ENCODE results near the gene FSTL1.
"Not testable (repeated sequence)": the region's sequence is repeated elsewhere in the genome, so short reads cannot be mapped to it uniquely, and the experiment has no call there.

The FSTL1 gene

GRCh38 chr3:120410541-120410940, 40.3 kb downstream of the FSTL1 start:
- no peak for FAIRE-seq

DNA sequence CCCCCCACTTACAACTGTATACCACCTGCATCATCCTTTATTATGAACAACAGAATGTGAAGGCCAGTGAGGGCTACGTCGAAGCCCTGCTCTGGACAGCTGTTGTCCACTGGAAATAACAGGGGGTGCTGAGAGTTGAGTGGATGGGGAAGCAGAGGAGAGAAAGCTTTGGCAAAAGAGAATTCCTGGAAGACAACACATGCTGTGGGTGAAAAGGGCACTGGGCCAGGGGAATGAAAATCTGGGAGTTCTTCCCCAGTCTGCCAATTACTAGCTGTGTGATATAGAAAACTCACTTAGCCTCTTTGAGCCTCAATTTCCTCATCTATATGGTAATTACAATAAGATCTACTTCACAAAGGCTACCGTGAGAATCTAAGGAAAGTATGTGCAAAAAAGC, 40.7 kb downstream of the FSTL1 start:
- no peak for FAIRE-seq

DNA sequence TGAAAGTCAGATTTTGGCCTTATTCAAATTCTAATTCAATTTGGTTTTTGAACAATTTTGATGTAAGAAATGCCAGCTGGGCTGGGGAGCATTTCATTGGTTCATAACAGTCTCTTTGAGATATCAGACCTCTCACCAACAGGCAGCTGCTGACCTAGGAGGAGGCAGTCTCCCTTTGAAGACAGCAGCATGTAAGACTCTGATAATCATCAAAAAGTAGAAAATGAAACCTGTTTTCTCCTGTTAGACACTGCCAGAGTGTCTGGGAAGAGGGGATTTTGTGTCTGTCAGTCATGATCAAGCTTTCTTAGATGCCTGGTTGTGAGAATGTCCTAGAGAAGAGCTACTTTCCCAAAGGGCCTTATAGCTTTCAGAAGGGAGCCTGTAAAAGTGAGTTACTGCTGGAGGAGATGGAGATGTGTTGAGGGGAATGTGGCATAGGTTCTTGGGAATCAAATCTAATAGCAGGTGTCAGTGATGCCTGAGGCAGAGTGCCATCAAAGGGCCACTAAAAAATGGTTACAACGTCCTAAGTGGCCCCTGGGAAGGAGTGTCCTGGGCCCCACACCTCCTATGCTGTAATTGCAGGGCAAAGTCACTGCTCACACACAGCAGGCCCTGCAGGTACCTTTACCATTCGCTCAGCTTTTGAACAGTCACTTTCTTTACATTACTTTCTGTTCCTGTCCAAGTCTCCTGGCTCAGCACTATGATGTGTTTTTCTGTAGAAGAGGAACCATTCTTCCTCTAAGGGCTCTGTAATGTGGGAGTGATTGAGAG, 43.1 kb downstream of the FSTL1 start:
- FAIRE-seq, result no peak

- no peak for FAIRE-seq
Measured at GRCh38 chr3:120404876-120405275, 45.9 kb downstream of the FSTL1 start.

DNA sequence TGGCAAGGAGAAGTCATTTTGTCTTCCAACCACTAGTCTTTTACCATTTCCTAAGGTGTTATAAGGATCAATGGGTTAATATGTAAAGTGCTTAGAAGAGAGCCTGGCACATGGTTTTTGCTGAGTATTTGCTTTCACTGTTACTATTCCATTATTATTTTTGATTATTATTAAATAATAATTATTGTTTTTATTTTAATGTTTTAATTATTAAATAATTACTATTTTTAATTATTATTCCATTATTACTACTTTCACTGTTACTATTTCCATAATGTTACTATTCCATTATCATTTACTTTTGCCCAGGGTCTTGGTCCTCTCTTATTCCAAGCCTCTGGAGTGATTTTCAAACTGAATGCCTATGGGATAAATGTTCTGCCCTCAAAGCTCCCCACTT, 48.5 kb downstream of the FSTL1 start:
- FAIRE-seq, result no peak

GRCh38 chr3:120399372-120399771, 51.4 kb downstream of the FSTL1 start:
- FAIRE-seq, result no peak

- FAIRE-seq, result no peak
Measured at GRCh38 chr3:120396469-120396868, 54.3 kb downstream of the FSTL1 start.

DNA sequence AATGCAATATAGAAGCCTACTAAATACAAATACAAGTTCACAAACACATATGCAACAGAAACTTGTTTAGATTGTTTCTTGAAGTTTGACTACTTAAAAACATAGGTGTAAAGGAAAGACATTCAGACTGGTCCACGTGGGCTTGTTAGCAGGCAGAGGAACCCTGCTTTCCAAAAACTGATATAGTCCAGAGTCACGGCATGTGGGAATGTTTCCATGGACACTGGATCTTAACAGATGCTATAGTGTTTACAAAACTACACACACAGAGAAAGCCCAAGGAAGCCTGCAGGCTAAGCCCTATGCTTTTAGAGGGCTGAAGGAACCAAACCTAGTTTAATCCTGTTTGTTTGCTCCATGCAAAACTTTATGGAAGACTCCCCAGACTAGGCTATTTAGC, 56.4 kb downstream of the FSTL1 start:
- no peak for FAIRE-seq

DNA sequence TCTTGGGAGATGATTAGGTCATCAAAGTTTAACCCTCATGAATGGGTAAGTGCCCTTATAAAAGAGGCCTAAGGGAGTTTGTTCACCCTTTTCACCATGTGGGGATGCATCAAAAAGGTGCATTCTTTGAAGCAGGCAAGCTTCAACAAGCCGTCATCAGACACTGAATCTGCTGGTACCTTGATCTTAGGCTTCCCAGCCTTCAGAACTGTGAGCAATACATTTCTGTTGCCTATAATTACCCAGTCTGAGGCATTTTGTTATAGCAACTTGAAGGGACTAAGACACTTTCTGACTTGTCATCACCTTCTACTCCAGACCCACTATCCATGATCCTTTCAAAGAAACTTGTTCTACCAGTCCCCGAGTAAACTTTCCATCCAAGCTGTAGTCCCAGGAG, 57.0 kb downstream of the FSTL1 start:
- FAIRE-seq, result no peak

GRCh38 chr3:120393243-120393642, 57.5 kb downstream of the FSTL1 start:
- FAIRE-seq, result no peak

DNA sequence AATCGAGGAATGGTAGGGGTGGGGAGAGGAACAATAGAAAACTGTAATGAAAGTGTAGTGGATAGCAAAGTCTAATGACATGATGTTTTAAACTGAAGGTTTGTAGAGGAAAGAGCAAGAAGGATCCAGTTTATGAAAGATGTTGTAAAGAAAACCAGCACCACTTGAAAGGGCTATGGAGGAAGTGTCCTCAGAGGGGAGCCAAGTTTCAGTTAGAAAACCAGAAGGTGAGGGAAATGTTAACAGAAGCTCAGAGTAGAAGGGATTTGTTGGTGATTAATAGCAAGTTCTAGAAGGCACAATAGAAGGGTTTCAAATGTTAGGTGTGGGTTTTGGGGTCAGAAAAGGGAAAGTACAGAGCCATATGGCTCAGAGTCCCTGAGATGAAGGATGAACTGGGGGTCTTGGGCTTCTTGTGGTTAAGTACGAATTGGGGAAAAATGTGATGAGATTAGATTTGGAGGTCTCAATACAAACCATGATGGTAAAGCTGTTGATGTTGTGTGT, 67.8 kb downstream of the FSTL1 start:
- FAIRE-seq, result no peak

DNA sequence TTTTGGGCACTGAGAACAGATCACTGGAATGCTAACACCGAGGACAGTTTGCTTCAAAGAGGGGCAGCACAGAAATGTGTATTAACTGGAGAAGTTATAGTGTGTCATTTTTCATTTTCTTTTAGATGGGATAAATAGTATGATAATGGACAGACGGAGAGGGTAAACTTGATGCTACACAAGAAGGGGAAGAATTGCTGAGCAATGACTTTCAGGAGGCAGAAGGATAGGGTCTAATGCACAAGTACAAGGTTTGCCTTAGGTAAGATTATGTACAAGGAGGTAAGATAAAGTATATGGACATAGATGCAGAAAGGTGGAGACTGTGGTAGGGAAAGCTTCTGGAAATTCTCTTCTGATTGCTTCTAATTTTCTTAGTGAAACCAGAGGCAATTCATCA, 69.3 kb downstream of the FSTL1 start:
- no peak for FAIRE-seq

DNA sequence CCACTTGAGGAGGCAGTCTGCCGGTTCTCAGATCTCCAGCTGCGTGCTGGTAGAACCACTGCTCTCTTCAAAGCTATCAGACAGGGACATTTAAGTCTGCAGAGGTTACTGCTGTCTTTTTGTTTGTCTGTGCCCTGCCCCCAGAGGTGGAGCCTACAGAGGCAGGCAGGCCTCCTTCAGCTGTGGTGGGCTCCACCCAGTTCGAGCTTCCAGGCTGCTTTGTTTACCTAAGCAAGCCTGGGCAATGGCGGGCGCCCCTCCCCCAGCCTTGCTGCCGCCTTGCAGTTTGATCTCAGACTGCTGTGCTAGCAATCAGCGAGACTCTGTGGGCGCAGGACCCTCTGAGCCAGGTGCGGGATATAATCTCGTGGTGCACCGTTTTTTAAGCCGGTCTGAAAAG, 72.8 kb downstream of the FSTL1 start:
- not testable (repeated sequence) for FAIRE-seq

DNA sequence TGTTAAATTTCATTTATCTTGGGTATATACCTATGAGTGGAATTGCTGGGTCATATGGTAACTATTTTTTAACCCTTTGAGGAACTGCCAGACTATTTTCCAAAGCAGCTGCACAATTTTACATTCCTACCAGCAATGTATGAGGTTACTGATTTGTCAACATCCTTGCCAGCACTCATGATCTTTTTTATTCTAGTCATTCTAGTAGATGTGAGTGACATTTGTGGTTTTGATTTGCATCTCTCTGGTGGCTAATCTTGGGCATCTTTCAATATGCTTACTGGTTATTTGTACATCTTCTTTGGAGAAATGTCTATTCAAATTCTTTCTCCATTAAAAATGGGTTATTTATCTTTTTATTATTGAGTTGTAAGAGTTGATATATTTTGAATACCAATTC, 80.3 kb downstream of the FSTL1 start:
- no peak for FAIRE-seq

GRCh38 chr3:120369037-120369467, 81.7 kb downstream of the FSTL1 start:
- FAIRE-seq, result no peak

DNA sequence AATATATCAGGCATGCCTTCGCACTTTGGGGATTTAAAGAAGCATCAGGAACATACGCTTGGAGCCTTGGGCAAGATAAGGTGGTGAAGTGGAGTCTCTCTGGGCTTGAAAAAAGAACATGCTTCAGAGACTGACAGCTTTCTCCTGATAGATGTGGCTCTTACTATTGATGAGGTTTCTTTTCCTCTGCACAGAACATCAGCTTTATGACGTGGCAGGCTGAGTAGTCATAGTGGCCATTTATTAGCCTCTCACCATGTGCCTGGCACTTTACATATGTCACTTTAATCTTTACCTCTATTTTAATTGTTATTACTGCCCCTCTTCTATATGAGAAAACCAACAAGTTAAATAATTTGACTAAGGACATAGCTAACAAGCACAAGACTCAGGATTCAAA, 82.6 kb downstream of the FSTL1 start:
- no peak for FAIRE-seq

- no peak for FAIRE-seq
Measured at GRCh38 chr3:120364821-120365220, 86.0 kb downstream of the FSTL1 start.

GRCh38 chr3:120364101-120364500, 86.7 kb downstream of the FSTL1 start:
- no peak for FAIRE-seq

- FAIRE-seq, result peak; percentile 37
Measured at GRCh38 chr3:120357807-120358206, 93.0 kb downstream of the FSTL1 start.

DNA sequence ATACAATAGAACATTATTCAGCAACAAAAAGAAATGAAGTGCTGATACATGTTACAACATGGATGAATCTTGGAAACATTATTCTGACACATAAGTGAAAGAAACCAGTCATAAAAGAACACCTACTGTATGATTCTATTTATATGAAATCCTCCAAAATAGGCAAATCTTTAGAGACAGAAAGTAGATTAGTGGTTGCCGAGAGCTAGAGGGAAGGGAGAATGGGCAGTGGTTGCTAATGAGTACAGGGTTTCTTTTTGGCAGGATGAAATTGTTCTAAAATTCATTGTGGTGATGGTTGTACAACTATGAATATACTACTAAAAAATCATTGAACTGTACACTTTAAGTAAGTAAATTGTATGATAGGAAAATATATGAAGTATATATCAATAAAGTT, 95.3 kb downstream of the FSTL1 start:
- FAIRE-seq, result no peak

DNA sequence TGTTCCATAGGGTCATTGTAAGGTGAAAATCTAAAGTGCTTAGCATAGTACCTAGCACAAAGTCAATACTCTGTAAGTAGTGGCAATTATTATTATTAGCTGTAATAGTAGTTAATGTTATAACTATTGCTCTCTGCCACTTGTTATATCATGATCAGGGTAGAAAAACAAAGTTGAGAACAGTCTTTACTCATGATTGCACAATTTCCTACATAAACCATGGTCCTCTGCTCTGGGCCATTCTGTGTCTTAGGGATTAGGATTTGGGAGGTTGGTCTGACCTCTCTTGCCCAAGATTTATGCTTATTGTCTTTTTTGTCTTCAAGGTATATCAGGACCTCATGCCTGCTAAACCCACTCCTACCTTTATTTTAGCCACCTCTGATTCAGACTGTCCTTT, 97.3 kb downstream of the FSTL1 start:
- FAIRE-seq, result no peak

- FAIRE-seq, result no peak
Measured at GRCh38 chr3:120352017-120352416, 98.8 kb downstream of the FSTL1 start.

- no peak for FAIRE-seq
Measured at GRCh38 chr3:120350401-120350941, 100.3 kb downstream of the FSTL1 start.

DNA sequence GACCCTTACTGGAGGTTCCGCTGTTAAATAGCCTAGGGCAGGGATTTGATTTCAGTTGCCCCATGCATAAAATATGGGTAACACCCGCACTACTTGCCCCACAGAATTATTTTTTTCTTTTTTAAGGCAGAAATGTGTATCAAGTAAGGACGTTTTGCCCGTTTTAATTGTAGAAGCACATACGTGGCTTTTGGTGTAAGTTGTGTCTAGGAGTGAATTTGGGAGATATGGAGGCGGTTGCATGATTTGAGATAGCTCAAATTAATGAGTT, 101.0 kb downstream of the FSTL1 start:
- FAIRE-seq, result no peak

Data from G401.6 (cell line).